NCI-H2107 (cell line): ENCODE results near the gene RPL35.

Experiments used
- DNase-seq: peaks from one replicate; lab custom pipeline; 2025; lab: John Stamatoyannopoulos, UW

The RPL35 gene

DNA sequence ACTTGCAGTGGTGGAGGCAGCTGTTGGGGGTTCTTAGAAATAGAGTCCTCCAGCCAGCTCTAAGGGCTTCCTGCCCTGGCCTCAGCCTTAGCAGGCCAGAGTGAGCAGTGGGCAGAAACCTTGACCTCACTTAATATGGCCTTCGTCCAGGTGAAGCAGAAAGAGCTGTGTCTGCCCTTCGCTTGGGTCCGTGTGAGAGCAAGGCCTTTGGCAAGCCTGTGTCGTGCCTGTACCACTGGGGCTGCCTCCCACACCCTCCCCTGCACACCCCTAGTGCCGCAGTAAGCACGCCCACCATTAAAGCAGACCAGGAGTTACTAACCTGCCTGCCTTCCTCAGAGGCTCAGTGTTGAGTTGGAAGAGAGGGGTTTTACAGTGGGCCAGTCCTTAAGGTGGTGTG lies 13.7 kb upstream of the RPL35 start:
- no peak for DNase-seq

DNA sequence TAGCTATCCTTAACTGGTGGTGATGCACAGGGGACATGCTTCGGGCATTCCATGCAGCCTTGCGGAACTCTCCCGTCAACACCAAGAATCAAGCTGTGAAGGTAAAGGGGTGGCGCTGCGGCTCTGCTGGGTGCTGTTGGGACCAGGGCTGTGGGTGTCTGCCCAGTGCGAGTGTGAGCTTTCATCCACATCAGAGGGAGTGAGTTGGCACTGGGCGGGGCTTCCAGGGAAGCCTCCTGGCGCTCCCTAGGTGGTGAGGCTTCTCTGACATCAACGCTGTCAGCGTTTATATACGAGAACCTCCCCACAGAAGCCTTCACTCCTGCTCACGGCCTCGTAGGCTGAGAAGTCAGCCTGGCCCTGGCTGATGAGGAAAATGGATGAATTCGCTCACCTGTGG lies 11.9 kb upstream of the RPL35 start:
- peak; percentile 45 for DNase-seq

DNA sequence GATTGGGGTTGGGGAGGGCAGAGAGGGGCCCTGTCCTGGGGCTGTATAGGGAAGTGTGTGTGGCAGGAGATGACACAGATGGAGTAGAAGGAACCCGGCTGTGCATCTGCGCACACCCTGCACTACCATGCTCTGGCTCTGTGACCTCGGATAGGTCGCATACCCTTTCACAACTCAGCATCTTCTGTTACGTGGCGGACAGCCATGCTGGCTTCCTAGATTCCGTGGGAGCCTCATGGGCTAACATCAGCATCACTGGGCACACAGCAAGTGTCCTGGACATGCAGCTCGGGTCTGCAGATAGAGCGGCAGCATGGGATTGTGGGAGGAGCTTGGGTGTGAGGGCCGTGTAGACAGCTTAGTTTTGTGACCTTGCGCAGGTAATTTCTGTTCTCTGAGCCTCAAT lies 9.4 kb upstream of the RPL35 start:
- no peak for DNase-seq

DNA sequence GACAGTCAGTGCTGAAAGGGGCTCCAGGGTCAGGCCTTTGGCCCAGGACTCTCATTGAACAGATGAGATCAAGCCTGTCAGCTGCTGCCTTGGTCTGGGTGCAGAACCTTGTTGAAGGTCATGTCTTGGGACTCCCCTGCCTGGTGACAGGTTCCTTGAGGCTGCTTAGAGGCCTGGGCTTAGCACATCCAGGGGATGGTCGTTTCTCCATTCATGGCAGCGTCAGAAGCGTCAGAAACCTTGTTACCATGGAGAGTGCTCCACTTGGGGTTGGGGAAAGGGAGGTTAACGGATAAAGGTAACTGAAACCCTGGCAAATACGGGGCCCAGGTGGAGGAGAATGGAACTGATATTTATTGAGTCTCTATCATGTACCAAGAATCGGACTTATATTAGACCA lies 9.0 kb upstream of the RPL35 start:
- DNase-seq, result no peak

DNA sequence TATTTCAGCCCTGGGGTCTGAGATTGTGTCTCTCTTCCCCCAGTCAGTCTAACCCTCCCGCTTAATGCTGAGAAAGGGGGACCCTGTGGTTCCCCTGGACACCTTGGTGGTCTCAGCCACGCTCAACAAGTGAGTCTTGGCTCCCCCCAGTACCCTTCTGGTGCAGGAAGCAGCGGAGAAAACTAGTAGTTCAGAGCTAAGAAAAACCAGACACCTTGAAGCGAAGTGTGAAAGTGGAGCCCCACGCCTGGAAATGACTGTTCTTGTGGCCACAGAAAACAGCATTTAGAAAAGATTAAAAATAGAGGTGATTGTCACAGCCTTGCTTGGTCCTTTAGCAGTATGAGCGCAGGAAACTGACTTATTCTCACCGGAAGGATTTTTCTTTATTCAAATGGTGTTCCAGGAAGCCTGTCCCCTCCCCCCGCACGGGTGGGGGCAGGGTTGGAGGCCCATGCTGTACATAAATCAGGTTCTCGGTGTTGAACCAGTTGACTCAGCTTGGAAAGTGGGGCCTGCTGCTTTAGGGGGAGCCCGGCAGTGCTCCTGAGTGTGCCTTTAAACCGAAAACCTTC lies 8.3 kb upstream of the RPL35 start:
- DNase-seq, result no peak

DNA sequence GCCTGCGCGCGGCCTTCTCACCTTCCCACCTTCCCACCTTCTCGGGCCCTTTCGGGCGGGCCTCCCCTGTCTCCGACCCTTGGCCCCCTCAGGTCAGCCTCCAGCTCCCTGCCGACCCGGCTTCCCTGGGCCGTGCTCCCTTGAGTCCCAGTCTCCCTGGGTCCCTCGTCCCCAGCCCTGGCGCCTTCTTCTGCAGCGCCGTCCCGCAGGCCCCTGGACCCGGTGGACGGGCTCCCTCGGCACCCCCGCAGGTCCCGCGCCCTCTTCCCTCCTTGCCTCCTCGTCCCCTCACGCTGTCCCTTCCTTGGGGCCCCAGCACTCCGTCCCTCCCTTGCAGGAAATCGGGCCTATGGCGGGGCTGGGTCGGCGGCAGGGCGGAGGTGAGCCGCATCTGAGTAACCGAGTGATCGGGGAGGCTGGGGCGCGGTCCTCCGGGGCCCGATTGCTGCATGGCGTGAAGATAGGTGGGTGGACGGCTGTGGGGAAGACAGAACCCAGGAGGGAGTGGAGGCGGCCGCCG lies 7.8 kb upstream of the RPL35 start:
- DNase-seq, result no peak

DNA sequence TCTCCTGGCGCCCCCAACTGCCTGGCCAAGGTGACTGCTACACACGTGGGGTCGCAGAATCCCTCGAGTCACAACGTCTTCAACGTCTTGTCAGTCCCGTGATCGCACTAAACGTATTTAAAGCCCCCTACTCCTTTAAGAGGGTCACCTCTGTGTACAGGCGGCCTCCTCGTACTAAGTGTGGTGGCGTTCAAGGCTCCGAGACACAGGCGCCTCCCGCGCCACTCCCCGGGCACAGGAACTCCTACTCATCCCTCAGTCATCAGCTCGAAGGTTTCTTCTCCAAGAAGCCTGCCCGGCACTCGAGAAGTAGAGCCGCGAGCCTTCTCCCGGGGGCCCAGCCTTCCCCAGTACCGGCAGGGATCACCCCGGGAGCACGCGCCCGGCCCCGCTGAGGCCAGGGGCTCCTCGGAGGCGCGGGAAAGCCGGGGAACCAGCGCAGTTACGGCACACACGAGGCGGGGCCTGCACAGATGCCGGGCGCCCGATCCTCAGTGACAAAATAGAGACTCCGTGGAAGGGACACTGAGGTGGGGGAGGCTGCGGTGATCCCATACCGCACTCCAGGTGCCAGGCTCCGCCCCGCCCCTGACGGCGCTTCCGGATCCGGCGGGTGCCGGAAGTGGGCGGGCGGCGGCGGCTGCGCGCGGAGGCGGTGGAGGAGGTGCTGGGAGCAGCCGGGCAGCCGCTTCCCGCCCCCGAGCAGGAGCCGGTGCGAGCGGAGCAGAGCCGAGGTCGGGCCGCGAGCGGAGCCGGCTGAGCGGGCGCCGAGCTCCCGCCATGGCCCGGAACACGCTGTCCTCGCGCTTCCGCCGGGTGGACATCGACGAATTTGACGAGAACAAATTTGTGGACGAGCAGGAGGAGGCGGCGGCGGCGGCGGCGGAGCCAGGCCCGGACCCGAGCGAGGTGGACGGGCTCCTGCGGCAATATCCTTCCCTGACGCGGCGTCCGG lies 7.0 kb upstream of the RPL35 start:
- peak; percentile 70 for DNase-seq

DNA sequence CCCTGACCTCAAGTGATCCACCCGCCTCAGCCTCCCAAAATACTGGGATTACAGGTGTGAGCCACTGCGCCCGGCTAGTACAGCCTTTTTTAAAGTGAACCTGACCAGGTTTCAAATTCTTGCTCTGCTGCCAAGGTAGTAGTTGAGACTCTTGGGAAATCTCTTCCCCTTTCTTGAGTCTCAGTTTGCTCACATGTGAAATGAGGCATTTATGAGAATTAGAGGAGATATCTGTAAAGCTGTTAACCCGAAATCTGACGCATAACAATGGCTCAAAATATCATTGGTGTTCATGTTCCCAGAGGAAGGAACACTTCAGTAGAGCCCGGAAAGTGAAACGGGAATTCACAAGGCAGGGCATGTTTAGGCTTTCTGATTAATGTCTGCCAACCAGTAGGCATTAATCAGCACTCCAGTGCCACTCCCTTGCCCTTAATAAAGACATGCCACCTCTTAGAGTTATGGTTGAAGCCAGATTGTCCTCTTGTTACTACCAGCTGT lies 1.7 kb upstream of the RPL35 start:
- DNase-seq, result no peak

DNA sequence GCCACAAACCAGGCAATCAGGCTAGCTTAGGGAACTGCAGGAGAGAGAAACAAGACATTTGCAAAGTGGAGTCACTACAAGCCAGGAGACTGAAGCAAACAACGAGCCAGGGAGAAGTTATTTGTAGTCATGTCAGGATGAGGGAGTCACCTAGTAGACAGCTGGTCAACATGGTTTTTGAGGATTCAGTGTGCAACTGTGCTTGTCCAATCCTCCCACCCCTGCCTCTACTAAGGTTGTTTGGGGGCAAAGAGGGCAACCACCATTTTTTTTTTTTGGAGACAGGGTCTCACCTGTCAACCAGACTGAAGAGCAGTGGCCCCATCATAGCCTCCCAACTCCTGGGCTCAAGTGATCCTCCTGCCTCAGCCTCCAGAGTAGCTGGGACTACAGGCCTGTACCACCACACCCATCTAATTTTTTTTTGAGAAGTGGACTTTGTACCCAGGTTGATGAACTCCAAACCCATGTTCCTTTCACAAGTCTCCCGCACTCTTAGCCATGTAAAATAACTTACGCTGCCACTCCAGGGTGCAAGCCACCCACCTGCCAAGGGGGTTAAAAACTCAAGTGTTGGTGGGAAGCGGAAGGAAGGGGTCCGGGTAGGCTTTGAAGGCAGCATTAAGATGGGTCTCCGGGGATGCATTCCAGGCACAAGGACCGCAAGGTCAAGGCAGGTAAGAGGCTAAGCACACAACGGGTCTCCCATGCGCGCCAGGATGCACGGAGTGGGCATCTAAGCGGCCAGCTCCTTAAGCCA lies 995 bp downstream of the RPL35 start:
- DNase-seq, result no peak

DNA sequence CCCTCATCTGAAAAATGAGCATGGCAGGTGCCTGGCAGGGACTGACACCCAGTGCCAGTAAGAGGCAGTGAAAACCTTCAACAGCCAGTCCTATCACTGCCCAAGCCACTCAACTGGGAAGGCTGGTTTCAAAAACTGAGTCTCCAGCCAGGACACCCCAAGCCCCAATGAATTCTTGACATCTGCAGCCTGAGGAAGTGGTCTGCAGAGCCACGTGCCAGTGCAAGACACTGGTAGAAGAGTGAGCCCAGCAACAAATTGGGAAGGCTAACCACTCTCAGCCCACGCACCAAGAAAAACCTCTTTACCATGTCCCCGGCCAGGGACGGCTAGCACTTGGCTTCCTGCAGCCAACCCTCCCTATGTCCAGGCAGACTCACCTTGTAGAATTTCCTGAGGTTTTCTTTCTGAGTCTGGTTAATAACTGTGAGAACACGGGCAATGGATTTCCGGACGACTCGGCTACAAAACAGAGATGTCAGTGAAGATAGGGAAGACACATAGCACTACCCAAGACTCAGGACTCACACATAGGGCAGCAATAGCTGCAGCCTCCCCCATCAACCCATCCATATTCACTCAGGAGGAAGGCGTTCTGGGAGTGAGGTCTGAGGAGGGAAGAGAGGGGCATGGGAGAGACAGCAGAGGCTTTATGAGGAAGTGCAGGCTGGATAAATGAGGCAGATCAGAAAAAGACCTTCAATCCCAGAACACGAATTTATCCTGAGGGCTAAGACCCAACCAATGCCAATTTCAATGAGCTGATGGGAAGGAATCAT lies 1.8 kb downstream of the RPL35 start:
- DNase-seq, result no peak

DNA sequence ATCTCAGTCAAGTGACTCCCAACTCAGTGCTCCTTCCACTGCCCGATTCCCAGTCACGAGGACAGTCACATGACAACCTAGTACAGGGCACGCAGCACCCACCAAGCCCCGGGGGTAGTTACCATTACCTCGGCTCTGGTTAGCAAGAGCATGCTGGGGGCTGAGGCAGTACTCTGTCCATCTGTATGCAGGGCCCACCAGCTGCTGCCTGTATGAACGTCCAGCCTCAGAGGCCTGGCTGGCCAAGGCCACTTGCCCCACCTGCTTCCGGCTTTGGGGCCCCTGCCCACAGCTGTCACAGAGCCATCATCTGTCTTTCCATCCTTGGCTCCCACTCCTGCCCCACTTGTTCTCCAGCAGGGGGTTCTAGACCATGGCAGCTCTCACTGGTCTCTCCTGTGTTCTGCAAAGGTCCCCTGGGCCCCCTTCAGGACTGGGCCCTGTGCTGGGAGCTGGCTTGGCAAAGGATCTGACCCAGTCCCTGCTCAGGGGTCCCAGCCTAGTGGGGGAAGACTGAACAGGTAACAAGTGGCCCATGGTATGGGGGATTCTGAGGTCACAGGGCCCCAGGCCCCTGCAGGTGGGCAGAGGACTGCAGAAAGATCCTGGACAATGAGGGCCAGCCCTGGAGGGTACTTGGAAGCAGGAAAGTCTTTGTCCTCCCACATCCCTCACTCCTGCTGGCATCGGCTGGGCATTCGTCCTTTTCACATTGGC lies 3.3 kb downstream of the RPL35 start:
- no peak for DNase-seq

DNA sequence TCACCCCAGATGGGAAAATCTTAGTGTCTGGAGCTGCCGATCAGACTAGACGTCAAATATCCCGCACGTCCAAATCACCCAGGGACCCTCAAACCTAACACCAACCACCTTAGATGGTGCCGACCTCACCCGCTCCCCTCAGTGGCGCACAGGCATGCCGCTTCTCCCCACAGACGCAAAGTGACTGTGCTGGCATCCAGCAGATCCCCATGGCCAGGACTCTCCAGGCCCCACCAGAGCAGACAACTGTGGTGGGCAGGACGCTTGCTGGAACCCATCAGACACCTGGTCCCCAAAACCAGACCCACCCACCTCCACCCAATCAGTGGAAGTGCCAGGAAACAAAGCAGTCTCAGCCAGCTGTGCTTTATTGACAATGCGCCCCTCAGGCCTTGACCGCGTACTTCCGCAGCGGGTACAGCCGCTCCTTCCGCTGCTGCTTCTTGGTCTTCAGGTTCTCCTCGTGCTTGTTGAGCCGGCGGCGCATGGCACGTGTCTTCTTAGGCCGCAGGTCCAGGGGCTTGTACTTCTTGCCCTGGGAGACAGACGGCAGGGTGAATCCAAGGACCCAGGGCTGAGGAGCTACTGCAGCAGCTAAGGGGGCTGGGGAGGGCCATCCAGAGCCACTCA lies 4.1 kb downstream of the RPL35 start:
- DNase-seq, result no peak

DNA sequence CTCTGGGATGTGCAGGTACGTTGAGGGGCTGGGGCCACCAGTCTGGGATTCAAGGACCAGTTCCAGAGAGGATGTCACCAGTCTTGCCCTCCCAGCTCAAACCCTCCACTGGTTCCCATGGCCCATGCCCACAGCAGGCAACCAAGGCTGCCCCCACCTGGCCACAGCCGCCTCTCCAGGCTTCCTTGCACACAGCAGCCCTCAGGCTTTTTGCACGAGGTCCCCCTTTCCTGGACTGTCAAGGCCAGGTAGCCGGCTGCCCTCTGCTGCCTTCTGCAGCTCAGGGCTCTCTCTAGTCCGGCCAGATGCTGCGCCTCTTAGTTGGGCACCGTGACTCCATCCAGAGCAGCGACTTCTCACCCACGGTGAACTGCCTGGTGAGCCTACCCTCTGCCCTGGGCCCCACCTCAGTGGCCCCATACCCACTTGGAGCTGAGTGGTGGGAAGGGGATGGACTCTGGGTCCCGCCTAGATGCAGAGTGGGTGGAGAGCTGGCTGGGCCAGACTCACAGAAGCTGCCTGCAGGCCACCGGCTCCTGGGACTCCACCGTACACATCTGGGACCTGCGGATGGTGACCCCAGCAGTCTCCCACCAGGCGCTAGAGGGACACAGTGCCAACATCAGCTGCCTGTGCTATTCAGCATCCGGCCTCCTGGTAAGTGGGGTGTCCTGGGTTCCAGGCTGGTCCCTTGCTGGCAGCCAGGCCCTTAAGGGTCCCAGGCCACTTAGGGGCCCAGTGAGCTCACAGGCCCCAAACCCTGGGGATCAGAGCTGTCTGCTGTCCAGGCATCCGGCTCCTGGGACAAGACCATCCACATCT lies 5.6 kb downstream of the RPL35 start:
- DNase-seq, result no peak

DNA sequence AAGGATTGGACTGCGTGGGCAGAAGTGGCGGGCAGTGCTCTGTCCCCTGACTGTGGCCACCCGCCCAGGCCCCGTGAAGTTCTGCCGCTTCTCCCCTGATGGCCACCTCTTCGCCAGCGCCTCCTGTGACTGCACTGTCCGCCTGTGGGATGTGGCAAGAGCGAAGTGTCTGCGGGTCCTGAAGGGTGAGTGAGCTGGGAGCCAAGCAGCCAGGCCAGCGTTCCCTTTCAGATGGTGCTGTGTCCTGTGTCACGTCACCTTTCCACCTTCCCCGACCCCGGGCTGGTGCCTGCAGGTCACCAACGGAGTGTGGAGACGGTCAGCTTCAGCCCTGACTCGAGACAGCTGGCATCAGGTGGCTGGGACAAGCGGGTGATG lies 6.2 kb downstream of the RPL35 start:
- no peak for DNase-seq

DNA sequence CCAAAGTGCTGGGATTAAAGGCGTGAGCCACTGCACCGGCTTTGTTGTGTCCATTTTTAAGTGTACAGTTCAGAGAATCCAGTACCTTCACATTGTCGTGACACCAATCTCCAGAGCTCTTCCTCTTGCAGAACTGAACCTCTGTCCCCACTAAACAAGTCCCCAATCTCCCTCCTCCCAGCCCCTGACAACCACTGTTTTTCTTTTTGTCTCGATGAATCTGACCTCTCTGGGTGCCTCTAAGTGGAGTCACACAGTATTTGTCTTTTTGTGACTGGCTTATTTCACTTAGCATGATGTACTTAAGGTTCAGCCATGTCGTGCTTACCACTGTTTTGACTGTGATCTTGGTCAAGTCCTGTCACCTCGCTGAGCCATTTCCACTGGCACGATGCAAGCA lies 6.9 kb downstream of the RPL35 start:
- no peak for DNase-seq

DNA sequence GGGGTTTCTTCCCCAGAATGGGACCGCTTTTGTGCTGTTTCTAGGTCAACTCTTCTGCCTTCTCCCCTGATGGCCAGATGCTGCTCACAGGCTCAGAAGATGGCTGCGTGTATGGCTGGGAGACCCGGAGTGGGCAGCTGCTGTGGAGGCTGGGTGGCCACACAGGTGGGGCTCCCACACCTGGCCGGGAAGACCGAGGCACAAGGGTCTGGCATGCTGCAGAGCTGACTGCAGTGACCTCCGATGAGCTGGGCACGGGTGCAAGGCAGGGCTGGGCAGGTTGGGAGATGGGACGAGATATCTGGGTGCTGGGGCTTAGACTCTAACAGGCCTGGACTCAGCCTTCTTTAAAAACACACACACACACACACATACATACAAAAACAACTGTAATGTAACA lies 7.6 kb downstream of the RPL35 start:
- DNase-seq, result no peak

DNA sequence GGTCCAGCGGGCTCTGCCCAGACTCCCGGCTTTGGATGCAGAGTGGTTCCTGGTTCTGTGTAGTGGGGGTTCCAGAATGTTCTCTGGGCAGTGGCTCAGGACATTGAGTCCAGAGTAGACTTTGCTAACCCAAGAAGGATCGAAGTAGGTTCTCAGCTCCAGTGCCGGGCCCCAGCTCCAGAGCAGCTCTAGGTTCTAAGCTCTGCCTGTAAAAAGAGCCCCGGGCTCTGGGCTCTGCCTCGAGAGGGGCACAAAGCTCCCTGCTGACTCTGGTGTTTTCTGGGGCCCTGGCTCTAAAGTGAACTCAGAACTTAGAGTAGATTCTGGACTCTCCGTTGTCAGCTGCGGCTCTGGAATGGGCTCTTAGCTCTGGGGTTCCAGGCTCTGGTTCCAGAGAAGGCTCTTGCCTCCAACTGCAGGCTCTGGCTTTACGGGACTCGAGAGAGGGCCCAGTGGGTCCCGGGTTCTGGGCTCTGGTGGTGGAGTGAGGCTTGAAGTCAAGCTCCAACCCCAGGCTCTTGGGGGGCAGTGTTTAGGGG lies 8.1 kb downstream of the RPL35 start:
- DNase-seq, result no peak

DNA sequence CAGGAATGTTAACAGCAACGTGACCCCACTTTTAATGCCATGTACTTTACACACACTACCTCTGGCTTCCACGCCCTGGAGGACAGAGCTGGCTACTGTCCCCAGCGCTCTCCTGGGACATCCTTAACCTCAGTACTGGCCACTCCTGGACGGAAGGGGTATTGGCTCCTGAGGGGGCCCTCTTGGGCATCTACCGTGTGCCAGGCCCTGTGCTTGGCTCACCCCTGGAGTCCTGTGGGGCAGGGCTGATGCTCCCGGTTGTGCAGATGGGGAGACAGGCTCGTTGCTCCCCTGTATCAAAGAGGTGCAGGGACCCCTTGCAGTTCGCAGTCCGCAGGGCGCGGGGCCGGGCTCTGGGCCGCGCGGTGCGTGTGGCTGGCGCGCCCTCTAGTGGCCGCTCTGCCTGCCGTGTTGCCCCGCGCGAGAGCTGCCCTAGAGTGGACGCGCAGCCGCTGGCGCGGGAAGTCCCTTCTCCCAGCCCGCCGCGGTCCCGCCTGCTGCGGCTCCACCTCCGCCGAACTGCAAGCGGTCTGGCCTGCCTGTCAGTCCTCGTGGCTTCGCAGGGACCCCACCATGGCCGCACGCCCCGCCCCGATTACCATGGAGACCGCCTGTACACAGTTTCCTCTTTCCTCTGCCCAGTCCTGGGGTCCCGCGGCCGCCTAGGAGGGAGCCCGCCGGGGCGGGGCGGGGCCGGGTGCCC lies 8.8 kb downstream of the RPL35 start, which contains the start of gene WDR38:
Gene WDR38 (plus strand): TSS at position 632 of the 703 bp plus-strand sequence. CDS start 72 bp downstream, outside the sequence.
- no peak for DNase-seq
